ENCODE data around the gene KIF15. TPM values are rescaled to one million over a fixed set of nuclear protein-coding genes. Genes with fewer than 3 reads are reported as not detected.

The KIF15 gene, protein sequence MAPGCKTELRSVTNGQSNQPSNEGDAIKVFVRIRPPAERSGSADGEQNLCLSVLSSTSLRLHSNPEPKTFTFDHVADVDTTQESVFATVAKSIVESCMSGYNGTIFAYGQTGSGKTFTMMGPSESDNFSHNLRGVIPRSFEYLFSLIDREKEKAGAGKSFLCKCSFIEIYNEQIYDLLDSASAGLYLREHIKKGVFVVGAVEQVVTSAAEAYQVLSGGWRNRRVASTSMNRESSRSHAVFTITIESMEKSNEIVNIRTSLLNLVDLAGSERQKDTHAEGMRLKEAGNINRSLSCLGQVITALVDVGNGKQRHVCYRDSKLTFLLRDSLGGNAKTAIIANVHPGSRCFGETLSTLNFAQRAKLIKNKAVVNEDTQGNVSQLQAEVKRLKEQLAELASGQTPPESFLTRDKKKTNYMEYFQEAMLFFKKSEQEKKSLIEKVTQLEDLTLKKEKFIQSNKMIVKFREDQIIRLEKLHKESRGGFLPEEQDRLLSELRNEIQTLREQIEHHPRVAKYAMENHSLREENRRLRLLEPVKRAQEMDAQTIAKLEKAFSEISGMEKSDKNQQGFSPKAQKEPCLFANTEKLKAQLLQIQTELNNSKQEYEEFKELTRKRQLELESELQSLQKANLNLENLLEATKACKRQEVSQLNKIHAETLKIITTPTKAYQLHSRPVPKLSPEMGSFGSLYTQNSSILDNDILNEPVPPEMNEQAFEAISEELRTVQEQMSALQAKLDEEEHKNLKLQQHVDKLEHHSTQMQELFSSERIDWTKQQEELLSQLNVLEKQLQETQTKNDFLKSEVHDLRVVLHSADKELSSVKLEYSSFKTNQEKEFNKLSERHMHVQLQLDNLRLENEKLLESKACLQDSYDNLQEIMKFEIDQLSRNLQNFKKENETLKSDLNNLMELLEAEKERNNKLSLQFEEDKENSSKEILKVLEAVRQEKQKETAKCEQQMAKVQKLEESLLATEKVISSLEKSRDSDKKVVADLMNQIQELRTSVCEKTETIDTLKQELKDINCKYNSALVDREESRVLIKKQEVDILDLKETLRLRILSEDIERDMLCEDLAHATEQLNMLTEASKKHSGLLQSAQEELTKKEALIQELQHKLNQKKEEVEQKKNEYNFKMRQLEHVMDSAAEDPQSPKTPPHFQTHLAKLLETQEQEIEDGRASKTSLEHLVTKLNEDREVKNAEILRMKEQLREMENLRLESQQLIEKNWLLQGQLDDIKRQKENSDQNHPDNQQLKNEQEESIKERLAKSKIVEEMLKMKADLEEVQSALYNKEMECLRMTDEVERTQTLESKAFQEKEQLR (N-terminal part only)
- total RNA-seq (2014; rRNA removed; shearing (Covaris generic)), result 10.6 and 15.6 TPM in 2 replicates
- 8.0 and 9.4 TPM in 2 replicates for polyA plus RNA-seq (2015; cell fraction: cytosol; rRNA removed)
- 14.5 and 15.6 TPM in 2 replicates for polyA plus RNA-seq (2015; cell fraction: nucleus; rRNA removed)

DNA sequence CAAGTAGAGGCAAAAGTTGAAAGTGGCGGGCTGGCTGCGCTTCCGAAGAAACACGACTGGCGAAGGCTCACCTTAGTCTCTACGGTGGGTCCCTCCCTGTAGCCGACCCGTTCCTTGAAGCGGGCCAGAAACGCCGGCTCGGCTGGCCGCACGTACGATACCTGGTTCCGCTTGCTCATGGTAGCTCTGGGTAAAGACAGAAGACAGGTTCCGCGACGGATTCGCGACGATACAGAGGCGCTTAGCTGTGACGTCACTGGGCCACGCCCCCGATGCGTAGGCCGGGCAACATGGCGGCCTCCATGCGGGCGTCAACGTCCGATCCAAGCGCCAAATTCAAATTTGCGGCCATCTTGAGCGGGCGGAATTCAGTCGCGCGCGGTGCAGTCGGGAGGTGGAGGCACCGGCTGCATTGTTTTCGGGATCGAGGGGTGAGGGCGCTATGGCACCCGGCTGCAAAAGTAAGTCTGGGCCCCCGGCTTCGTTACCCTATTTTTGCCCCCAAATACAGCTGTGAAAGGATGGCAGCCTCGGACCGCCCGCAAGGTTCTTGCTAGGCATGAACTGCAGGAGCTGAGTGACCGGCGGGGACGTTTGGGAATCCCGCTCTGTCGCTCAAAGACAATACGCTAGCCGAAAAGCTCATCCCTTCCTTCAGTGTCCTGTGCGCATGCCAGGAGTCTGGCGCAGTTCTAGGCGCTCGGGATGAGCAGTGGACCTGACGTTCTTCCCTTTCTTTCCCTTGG, at the start of gene KIF15, which contains the start of gene KIAA1143:
KIF15 (plus strand) TSS at position 371 of the 746 bp plus-strand sequence; CDS start at position 443, 72 bp downstream.
KIAA1143 (minus strand) TSS at position 196 of the 746 bp plus-strand sequence; CDS start at position 179, 17 bp downstream.
- peak; percentile 94 for DNase-seq (ENCODE audit: low read depth)

DNA sequence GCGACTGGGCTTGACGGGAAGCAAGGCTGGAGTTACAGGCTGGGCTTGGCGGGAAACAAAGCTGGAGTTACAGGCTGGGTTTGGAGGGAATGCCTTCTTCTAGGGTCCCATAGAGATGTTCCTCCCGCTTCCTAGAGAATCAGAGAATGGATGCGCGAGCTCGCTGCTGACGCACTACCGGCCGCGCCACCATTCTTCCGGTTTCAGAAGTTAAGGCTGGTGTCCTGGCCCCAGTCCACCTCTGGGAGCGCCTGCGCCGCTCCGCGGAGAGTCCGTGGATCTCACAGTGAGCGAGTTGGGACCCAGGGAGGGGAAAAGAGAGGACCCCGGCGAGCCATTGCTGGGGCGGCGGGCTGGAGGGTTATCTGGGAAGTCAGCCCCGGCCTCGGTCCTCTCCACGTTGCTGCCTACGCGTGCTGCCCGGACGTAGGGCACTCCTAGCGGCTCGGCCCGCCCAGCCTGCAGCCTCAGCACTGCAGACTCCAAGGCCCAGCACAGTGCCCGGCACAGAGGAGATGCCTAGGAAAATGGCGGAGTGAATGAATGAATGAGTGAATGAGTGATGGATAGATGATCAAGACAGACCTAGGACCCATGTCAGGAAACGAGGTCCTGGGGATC, 49.0 kb upstream of the KIF15 start, which contains the start of gene ZNF502:
ZNF502 (plus strand) TSS at position 206 of the 621 bp plus-strand sequence. CDS start 7,602 bp downstream, outside the sequence.
- DNase-seq (ENCODE audit: low read depth), result peak; percentile 61

DNA sequence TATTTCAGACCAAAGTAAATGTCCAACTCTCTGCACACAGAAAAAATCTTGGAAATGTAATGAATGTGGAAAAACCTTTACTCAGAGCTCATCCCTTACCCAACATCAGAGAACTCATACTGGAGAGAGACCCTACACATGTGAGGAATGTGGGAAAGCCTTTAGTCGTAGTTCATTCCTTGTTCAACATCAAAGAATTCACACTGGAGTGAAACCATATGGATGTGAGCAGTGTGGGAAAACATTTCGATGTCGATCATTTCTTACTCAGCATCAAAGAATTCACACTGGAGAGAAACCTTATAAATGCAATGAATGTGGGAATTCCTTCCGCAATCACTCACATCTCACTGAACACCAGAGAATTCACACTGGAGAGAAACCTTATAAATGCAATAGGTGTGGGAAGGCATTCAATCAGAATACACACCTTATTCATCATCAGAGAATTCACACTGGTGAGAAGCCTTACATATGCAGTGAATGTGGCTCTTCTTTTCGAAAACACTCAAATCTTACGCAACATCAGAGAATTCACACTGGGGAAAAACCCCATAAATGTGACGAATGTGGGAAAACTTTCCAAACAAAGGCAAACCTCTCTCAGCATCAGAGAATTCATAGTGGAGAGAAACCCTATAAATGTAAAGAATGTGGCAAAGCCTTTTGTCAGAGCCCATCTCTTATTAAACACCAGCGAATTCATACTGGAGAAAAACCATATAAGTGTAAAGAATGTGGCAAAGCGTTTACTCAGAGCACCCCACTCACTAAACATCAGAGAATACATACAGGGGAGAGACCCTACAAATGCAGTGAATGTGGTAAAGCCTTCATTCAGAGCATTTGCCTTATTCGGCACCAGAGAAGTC, 40.1 kb upstream of the KIF15 start:
- no peak for DNase-seq (ENCODE audit: low read depth)

DNA sequence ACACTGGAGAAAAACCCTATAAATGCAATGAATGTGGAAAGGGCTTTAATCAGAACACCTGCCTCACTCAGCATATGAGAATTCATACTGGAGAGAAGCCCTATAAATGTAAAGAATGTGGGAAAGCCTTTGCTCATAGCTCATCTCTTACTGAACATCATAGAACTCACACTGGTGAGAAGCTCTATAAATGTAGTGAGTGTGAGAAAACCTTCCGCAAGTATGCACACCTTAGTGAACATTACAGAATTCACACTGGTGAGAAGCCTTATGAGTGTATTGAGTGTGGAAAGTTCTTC, 39.5 kb upstream of the KIF15 start:
- DNase-seq (ENCODE audit: low read depth), result no peak

DNA sequence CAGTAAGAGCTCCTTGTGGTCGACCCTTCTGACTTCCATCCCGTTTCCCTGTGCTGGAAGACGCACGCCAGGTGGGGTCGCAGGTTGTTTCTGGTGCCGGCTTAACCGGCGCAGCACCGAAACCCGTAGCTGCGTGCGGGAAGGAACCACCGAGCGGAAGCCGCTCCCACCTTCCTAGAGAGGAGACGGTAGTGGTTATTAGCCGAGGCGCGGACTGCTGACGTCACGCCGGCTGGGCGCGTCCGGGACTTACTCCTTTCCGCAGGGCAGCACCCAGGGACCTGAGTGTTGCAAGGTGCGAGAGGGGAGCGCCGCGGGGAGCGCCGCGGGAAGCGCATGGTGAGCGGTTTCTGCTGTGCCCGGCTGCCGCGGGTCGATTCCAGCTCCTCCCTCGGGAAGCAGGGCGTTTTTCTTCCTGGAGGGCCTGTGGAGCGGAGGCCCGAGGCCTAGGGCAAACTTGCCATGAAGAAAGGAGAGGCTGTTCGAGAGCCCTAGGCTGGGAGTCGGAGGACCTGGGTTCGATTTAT, 32.1 kb upstream of the KIF15 start, which contains the start of gene ZNF501:
ZNF501 (plus strand) TSS at position 252 of the 527 bp plus-strand sequence. CDS start 4,787 bp downstream, outside the sequence.
- peak; percentile 18 for DNase-seq (ENCODE audit: low read depth)

DNA sequence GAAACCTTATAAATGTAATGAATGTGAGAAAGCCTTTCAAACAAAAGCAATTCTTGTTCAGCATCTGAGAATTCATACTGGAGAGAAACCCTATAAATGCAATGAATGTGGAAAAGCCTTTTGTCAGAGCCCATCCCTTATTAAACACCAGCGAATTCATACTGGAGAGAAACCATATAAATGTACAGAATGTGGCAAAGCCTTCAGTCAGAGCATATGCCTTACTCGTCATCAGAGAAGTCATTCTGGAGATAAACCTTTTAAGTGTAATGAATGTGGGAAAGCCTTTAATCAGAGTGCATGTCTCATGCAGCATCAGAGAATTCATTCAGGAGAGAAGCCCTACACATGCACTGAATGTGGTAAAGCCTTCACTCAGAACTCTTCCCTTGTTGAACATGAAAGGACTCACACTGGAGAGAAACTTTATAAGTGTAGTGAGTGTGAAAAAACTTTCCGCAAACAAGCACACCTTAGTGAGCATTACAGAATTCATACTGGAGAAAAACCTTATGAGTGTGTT, 26.9 kb upstream of the KIF15 start:
- DNase-seq (ENCODE audit: low read depth), result no peak

DNA sequence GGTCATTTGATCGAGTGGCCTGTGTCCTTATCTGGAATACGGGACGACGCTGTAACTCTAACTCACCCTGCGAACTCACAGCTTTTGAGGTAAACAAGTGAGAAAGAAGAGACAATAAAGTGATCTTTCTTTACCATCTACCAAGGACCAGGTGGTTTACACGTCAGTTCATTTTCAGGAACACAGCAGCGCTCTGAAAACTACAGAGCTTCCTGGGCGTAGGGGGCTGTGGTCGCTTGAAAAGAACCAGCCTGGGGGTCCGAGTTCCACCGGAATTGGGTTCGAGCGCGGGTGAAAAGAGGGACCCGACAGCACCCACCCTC, 532 bp upstream of the KIF15 start:
- no peak for DNase-seq (ENCODE audit: low read depth)

DNA sequence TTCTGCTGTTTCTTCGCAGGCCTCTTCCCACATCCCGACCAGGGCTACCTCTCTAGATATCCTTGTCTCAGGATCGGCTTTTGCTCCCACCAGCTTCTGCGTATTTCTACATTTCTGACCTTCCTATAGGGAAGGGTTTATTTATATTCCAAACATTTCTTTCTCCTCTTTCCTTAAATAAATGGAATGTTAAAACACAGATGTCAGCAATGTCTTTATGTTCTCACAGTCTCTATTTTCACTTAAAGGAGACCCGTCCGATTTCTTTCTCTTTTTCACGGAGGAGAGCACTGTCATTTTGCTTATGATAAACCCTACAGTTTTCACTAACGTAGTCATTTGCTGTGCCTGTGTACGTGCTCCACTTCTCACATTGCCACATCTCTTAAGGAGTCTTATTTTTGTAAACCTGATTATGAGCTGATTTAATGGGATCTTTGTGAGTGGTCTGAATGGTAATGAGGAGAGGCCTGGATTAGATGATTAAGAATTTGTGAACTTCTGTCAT, 630 bp downstream of the KIF15 start:
- DNase-seq (ENCODE audit: low read depth), result no peak

DNA sequence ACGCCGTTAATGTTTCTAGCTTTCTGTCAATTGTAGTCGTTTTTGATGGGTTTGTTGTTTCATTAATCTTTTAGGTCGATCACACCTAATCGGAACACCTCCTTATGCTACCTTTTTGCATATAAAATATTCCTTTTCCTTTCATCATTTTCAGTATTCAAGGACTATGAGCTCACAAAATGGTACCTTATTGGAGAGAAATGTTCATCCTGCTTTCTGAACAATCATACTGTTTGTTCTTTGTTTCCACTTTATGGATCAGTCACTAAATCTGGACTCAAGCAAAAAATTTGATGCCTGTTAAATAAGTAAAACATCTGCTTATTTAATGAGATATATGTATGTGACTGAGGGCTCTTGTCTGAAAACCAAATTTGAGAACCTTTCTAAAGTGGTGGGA, 1.1 kb downstream of the KIF15 start:
- DNase-seq (ENCODE audit: low read depth), result no peak

DNA sequence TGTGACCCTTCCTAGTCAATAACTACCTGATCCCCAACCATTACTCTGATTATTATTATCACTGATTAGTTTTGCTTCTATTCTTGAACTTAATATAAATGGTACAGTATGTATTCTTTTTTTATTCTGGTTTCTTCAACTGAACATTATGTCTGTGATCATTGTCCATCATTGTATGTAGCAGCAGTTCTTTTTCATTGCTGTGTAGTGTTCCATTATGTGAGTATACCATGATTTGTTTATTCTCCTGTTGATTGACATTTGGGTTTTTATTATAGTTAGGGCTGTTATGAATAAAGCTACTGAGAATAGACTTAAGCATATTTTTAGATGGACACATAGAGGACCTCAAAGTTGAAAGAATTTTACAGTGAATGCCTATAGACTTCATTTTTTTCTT, 2.7 kb downstream of the KIF15 start:
- DNase-seq (ENCODE audit: low read depth), result no peak

DNA sequence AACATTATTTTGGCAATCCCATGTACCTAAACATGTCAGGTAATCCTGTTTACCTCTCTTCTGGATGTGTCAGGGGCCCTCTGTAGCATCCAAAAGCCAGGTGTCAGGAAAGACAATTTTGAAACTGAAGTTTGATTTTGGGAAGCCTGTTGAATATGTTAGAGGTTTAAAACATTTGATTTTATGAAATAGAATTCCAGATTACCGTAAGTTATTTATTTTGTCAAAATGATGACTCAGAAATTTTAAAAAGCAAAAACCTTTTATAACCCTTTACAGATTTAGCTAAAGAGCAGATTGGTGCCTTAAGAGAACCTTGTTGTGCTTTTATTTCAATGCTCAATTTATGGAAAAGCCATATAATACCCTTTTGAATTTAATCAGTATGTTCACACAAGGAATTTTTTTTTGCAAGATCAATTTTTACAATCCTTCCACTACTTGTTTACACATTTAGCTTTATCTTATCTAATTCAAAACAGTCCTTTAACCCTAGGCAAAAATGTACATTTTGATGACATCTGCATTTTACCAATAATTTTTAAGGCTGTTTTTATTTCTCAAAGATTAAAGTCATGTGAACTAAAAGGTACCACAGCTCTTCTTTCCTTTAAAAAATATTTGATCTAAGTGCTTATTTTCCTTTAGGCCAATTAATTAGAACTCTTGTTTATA, 10.0 kb downstream of the KIF15 start:
- DNase-seq (ENCODE audit: low read depth), result no peak

DNA sequence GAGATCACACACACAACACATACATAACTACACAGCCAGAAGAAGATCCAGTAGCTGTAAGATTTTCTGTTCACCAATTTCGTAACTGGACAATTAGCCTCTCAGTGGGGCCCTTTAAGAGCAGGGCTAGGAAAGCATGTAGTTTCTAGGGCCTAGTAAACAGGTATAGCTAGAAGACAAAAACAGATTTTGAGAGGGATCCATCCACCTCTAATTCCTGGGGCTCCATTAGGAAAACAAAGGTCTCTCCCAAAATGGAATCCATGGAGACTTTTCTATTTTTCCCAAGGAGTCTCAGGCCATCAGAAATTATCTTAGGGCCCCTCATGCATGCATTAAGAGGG, 10.5 kb downstream of the KIF15 start:
- DNase-seq (ENCODE audit: low read depth), result no peak

DNA sequence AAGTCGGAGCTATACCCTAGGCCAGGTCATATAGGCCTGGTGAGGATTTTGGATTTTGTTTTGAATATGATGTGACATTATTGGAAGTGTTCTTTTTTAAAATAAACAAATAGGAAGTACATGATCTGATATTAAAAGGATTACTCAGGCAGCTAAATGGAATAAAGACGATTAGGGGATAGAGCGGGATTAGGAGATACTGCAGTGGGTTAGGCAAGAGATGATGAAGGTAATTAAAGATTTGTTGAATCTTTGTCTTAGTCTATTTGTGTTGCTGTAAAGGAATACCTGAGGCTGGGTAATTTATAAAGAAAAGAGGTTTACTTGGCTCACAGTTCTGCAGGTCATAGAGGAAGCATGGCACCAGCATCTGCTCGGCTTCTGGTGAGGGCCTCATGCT, 21.3 kb downstream of the KIF15 start:
- DNase-seq (ENCODE audit: low read depth), result no peak

DNA sequence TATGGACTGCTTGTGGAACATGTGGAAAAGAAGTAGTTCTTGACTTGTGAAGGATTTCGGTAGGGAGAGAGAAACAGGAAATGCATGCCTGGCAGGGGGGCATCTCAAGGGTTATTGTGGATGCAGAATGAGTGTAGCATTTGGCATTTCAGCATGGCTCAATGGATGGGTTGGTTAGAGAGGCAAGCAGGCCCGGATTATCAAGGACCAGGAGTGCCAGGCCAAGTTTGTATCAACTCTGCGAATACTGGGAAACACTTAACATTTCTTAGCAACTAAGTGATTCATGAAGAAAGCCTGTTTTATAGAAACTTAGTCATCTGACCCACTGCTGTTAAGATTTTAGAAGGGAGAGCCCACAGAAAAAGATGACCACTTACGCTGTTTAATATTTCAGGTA, 33.6 kb downstream of the KIF15 start:
- no peak for DNase-seq (ENCODE audit: low read depth)

DNA sequence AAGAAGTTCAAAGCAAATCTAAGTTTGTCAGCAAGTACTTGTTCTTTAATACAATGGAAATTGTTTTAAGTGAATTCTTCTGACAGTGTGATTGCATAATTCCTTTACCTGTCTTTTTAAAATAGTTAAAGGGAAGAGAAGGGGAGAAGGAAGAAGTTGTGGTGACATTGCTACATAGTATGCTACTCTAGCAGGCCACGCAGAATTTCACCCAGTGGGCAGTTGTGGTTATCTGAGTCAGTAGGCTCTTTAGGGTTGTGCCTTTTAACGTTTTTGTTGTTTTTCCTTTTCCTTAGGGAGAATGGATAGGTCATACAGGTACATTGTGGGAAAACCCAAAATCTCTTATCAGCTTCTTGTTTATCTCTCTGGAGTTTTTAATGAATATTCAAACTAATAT, 40.4 kb downstream of the KIF15 start:
- DNase-seq (ENCODE audit: low read depth), result no peak

DNA sequence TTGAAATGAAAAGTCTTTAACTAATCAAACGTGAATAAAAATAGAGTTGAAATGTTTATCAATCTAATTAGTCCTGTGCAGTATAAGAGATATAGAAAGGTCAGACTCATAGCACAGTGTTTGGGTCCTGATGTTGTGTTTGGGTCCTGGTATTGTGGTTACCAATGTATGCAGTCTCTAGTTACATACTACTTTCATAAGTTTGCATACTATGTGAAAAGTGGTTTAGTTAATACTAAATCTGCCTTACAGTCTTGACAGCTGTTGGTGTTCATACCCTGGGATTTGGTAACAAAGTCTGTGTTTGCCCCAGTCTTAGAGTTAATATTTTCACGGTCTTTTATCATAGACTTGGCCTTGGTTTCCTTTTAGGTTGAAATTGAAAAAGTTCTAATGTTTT, 41.7 kb downstream of the KIF15 start:
- DNase-seq (ENCODE audit: low read depth), result no peak

DNA sequence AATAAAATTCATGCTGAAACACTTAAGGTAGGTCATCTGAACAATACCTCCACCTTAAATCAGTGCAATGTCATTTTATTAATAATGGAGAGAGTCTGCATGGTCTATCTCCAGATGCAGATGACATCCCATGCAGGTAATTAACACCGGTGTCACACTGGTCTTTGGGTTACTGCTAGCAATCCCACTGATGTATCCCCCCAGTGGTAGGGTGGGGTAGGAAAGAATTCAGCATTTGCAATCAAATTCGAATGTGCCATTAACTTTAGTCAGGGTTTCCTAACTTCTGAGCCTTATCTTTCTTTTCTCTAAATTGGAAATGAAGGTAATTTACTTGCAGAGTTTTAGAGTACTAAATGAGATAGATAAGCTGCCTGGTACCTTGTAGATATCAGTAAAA, 44.4 kb downstream of the KIF15 start:
- DNase-seq (ENCODE audit: low read depth), result no peak

DNA sequence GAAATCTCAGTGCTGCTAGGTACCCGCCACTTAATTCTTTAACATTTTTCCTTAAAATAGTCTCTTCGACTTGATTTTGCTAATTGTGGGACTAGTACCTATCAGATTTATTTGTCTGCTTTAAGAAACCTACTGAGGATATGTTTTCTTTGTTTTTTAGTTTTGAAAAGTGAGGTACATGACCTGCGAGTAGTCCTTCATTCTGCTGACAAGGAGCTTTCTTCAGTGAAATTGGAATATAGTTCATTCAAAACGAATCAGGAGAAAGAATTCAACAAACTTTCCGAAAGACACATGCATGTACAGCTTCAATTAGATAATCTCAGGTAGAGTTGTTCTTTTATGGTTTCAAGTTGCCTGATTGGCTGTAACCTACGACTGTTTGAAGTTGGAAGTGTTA, 53.2 kb downstream of the KIF15 start:
- DNase-seq (ENCODE audit: low read depth), result no peak
